G401 (cell line): ENCODE results near the gene PRPF8. TPM values are rescaled to one million over a fixed set of nuclear protein-coding genes. Genes with fewer than 3 reads are reported as not detected.

Experiments
- DNase-seq: peaks from one replicate; pipeline ENCODE4 v3.0.0-alpha.2; 2015; ENCODE audit warnings: low spot score
- in situ Hi-C: cut with HindIII; loops from 2 replicates; pipeline ENCODE4 v1.10.0; 2016; ENCODE audit warnings: low sequenced_read_pairs, mixed read lengths
- total RNA-seq: library from RNA; depleted of rRNA; stranded (reverse); fragments of >200 nt; shearing (Covaris generic); gene quantifications from 2 replicates; pipeline ENCODE4 v1.2.3, GENCODE V29; 2014; rRNA removed

The PRPF8 gene
- total RNA-seq, 1 experiment from 2014 or later, result 202 TPM

DNA sequence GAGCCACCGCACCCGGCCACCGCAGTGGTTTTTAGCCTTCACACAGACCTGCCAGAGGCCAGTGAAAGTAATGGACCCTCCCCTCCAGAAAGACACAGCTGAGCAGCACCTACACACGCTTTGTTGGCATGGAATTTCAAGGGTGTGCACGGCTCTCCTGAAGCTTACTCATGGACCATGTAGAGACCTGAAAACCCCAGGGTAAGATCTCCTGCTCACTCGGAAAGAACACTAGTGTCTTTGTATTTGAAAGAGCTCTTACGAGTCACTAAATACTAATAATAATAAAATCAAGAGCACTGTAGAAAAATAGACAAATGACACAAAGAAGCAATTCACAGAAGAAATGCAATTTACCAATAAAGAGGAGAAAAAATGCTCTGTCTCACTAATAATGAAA lies 76.0 kb downstream of the PRPF8 start:
- in situ Hi-C loops, result no loop called here
- no peak for DNase-seq

GRCh38 chr17:1607971-1608320 lies 76.7 kb downstream of the PRPF8 start:
- DNase-seq, result no peak
- in situ Hi-C loops, result no loop called here

GRCh38 chr17:1606352-1606985 lies 78.2 kb downstream of the PRPF8 start:
- DNase-seq, result peak; percentile 33

GRCh38 chr17:1605681-1606351 lies 78.9 kb downstream of the PRPF8 start:
- peak; percentile 37 for DNase-seq
- in situ Hi-C loops, result no loop called here

More at GRCh38 chr17:1606352-1606985, 78.2 kb downstream of the PRPF8 start:
- in situ Hi-C loops, result no loop called here

GRCh38 chr17:1604831-1605528 lies 79.7 kb downstream of the PRPF8 start:
- DNase-seq, result no peak
- in situ Hi-C loops, result no loop called here

DNA sequence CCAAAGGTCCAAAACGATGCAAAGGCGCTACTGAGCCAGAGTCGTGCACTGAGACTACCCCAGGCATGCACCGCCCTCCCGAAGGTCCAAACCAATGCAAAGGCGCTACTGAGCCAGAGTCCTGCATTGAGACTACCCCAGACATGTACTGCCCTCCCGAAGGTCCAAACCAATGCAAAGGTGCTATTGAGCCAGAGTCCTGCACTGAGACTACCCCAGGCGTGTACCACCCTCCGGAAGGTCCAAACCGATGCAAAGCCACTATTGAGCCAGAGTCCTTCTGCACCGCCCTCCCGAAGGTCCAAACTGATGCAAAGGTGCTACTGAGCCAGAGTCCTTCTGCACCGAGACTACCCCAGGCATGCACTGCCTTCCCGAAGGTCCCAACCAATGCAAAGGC lies 83.1 kb downstream of the PRPF8 start:
- no peak for DNase-seq
- in situ Hi-C loops, result no loop called here

Other genes starting within 250 kb of the PRPF8 start
- gene CRK, start 228.6 kb downstream of the PRPF8 start, total RNA-seq, result 62.8 and 92.7 TPM in 2 replicates
- gene MYO1C, start 192.2 kb downstream of the PRPF8 start, total RNA-seq, result 85.0 and 94.1 TPM in 2 replicates
- 13.6 and 16.4 TPM in 2 replicates for gene INPP5K, start 168.3 kb downstream of the PRPF8 start, total RNA-seq
- gene PITPNA, start 122.1 kb downstream of the PRPF8 start, total RNA-seq, result 42.1 and 95.3 TPM in 2 replicates
- 22.1 and 39.7 TPM in 2 replicates for gene SLC43A2, start 56.0 kb downstream of the PRPF8 start, total RNA-seq
- 0.71 and 3.4 TPM in 2 replicates for gene SCARF1, start 39.1 kb downstream of the PRPF8 start, total RNA-seq
- 9.5 and 36.1 TPM in 2 replicates for gene RILP, start 35.0 kb downstream of the PRPF8 start, total RNA-seq
- gene TLCD2, start 25.5 kb upstream of the PRPF8 start, total RNA-seq, result 1.2 TPM in 2 replicates
- 25.0 and 29.9 TPM in 2 replicates for gene WDR81, start 39.8 kb upstream of the PRPF8 start, total RNA-seq
- 2.4 and 3.0 TPM in 2 replicates for gene SERPINF2, start 58.0 kb upstream of the PRPF8 start, total RNA-seq
- gene SERPINF1, start 77.2 kb upstream of the PRPF8 start, total RNA-seq, result 465 and 509 TPM in 2 replicates
- 13.4 and 16.0 TPM in 2 replicates for gene SMYD4, start 145.0 kb upstream of the PRPF8 start, total RNA-seq
- gene RPA1, start 145.1 kb upstream of the PRPF8 start, total RNA-seq, result 79.1 and 102 TPM in 2 replicates